Stimulated activated CD8-positive, alpha-beta memory T cell treated with anti-CD3 and anti-CD28 coated beads, Interleukin-7, amount 100 ng/mL, for 24 hours (primary cell): Measurements from ENCODE around the gene RPN2.

ENCODE experiments used
- DNase-seq: peaks from one replicate; pipeline ENCODE4 v3.0.0-alpha.2; 2020; ENCODE audit warnings: low read depth

RPN2 gene

GRCh38 chr20:37243076-37243936 is 64.2 kb downstream of the RPN2 start:
- DNase-seq: no peak

- no peak for DNase-seq
Measured at GRCh38 chr20:37243937-37244571, 64.9 kb downstream of the RPN2 start.

- no peak for DNase-seq
Measured at GRCh38 chr20:37244572-37244957, 65.4 kb downstream of the RPN2 start.

- no peak for DNase-seq
Measured at GRCh38 chr20:37245216-37246150, 66.4 kb downstream of the RPN2 start.

- DNase-seq: no peak
Measured at GRCh38 chr20:37246736-37247135, 67.6 kb downstream of the RPN2 start.

- DNase-seq: no peak
Measured at GRCh38 chr20:37247547-37247946, 68.4 kb downstream of the RPN2 start.

GRCh38 chr20:37249304-37249703 is 70.2 kb downstream of the RPN2 start:
- no peak for DNase-seq

- no peak for DNase-seq
Measured at GRCh38 chr20:37251825-37252477, 72.8 kb downstream of the RPN2 start.

GRCh38 chr20:37253087-37253486 is 74.0 kb downstream of the RPN2 start:
- DNase-seq: no peak

- DNase-seq: no peak
Measured at GRCh38 chr20:37254114-37254878, 75.2 kb downstream of the RPN2 start.

GRCh38 chr20:37256286-37256685 is 77.2 kb downstream of the RPN2 start:
- DNase-seq: no peak

GRCh38 chr20:37257530-37257929 is 78.4 kb downstream of the RPN2 start:
- no peak for DNase-seq

GRCh38 chr20:37257988-37258387 is 78.9 kb downstream of the RPN2 start:
- DNase-seq: no peak

GRCh38 chr20:37259031-37259430 is 79.9 kb downstream of the RPN2 start:
- no peak for DNase-seq

- no peak for DNase-seq
Measured at GRCh38 chr20:37259865-37260264, 80.7 kb downstream of the RPN2 start.

- no peak for DNase-seq
Measured at GRCh38 chr20:37260923-37261322, 81.8 kb downstream of the RPN2 start.

GRCh38 chr20:37261714-37262113 is 82.6 kb downstream of the RPN2 start, which contains the start of gene GHRH:
GHRH (minus strand) TSS chr20:37261814; CDS start chr20:37256889, 4,925 bp downstream.
- DNase-seq: no peak

GRCh38 chr20:37262505-37262904 is 83.4 kb downstream of the RPN2 start:
- no peak for DNase-seq

- DNase-seq: no peak
Measured at GRCh38 chr20:37263686-37264085, 84.6 kb downstream of the RPN2 start.

- no peak for DNase-seq
Measured at GRCh38 chr20:37265152-37265551, 86.0 kb downstream of the RPN2 start.
